Stomach (tissue), 9 donors: ENCODE data around the gene B4GALT5. TPM values are rescaled to one million over a fixed set of nuclear protein-coding genes. Genes with fewer than 3 reads are reported as not detected.

Experiments used
- DNase-seq, 2 donors: peaks; one replicate each; pipeline versions ENCODE4 v3.0.0 to v3.0.0-alpha.2; 2013 to 2019
- H3K27ac ChIP-seq, 5 donors: fragments of 200-600 bp in 4 of 5; sonication (generic) in 4 of 5; one replicate each; pipeline ENCODE4 v1.5.1; 2013 to 2019; ENCODE audit warnings: mild to moderate bottlenecking in 1 of 5, moderate library complexity in 1 of 5
- H3K27me3 ChIP-seq, 3 donors: fragments of 200-600 bp; sonication (generic); one replicate each; pipeline ENCODE4 v1.5.1; 2017 to 2019; ENCODE audit warnings: mixed run types in 1 of 3
- H3K36me3 ChIP-seq, 4 donors: fragments of 200-600 bp; sonication (generic); 1 replicate in 3 of 4; 2 replicates in 1 of 4; pipeline ENCODE4 v1.5.1; 2016 to 2019
- H3K4me1 ChIP-seq, 4 donors: fragments of 200-600 bp; sonication (generic); one replicate each; pipeline ENCODE4 v1.5.1; 2016 to 2019
- H3K4me3 ChIP-seq, 4 donors: fragments of 200-600 bp; sonication (generic) in 3 of 4; one replicate each; pipeline ENCODE4 v1.5.1; 2016 to 2019; ENCODE audit warnings: mild to moderate bottlenecking in 1 of 4
- H3K9me3 ChIP-seq, 4 donors: fragments of 200-600 bp; sonication (generic); one replicate each; pipeline ENCODE4 v1.5.1; 2016 to 2019
- CTCF ChIP-seq, 7 experiments: fragments of 450-650 bp in 4 of 7; fragments of 200-600 bp in 3 of 7; sonication (generic) in 3 of 7; IDR thresholded peaks; one replicate each; pipeline ENCODE4 v1.5.1; 2016 to 2019; ENCODE audit warnings: antibody characterized with exemption in 7 of 7, control low read depth in 2 of 7, mild to moderate bottlenecking in 1 of 7
- EP300 ChIP-seq: sonication (generic); formaldehyde crosslinking; IDR thresholded peaks from one replicate; pipeline ENCODE4 v1.6.1; 2017; ENCODE audit warnings: antibody characterized with exemption
- POLR2A ChIP-seq, 4 donors: fragments of 450-650 bp; IDR thresholded peaks; one replicate each; pipeline ENCODE4 v1.6.1; 2016; ENCODE audit warnings: antibody characterized with exemption in 4 of 4, control low read depth in 2 of 4, mild to moderate bottlenecking in 1 of 4, moderate library complexity in 1 of 4
- POLR2AphosphoS5 ChIP-seq, 3 donors: sonication (generic); formaldehyde crosslinking; IDR thresholded peaks; one replicate each; pipeline ENCODE4 v1.6.1; 2016; ENCODE audit warnings: antibody characterized with exemption in 3 of 3
- WGBS, 5 donors: extraction: QIAGEN DNeasy Blood & Tissue Kit in 3 of 5; methylation state at CpG; one replicate each; pipeline versions ENCODE4 v1.1.5 to v1.1.7; 2013 to 2018; 5-methylcytosine and 5-hydroxymethylcytosine counted together
- intact Hi-C: fragments of 100-400 bp; cut with DNase I; formaldehyde crosslinking; loops from one replicate; pipeline ENCODE4 v1.15.1; 2023; ENCODE audit warnings: low total_unique reads
- polyA plus RNA-seq, 3 donors: library from polyadenylated mRNA; stranded (reverse); fragments of 200-250 nt; gene quantifications; one replicate each; pipeline ENCODE4 v1.2.3, GENCODE V29; 2013
- total RNA-seq, 5 donors: library from RNA; depleted of rRNA; stranded (reverse); fragments of >200 nt; gene quantifications; one replicate each; pipeline versions ENCODE4 v1.1.0 to v1.2.3, GENCODE V29; 2014 to 2016
- donor health status: healthy with polysubstance abuse.
- donor health status: Bipolar disorder and iron deficiency.
- donor health status: healthy.

The B4GALT5 gene
- total and polyA plus RNA-seq, 8 donors: 7.5 to 40.0 (median 21.5) TPM

DNA sequence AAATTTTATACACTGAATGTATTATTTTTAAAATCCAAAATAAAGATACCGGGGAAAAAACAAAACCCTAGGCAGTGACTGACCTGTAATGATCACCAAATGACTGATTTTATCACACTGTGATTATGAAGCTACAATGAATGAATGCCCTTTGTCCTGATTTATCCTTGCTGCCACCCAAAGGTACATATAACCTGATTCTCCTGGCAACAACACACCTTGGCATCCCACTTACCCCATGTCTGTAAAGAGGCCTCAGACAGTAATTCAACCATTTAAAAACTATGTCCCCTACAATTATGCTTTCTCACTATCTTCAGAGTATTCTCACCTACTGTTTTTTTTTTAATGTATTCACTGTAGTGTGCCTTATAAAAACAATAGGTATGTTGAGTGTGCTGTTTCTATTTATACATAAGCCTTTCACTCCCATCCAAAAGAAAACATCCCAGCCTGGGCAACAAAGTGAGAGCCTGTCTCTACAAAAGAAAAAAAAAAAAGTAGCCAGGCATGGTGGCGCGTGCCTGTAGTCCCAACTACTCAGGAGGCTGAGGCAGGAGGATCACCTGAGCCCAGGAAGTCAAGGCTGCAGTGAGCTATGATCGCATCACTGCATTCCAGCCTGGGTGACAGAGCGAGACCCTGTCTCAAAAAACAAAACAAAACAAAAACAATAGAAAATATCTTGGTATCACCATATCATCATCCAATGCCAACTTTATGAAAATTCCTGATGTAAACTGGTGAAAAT lies 21.7 kb downstream of the B4GALT5 start:
- no peak for DNase-seq
- no peaks in the 10 kb centered on the region for H3K36me3 ChIP-seq
- no peaks in the 10 kb centered on the region for H3K9me3 ChIP-seq
- no peak overlapping the region for H3K4me3 ChIP-seq
- intact Hi-C loops: loop anchor here (10.0 kb wide), 1 partner anchor 67 kb away; no protein-coding TSS in a partner anchor
- H3K27me3 ChIP-seq: no peaks in the 10 kb centered on the region
- peaks cover 61 to 100% (median 86%) of the 10 kb centered on the region in 4 donors for H3K4me1 ChIP-seq
- WGBS, 5 donors: 88 to 93% (median 91%) methylated on average over 5 of the region's 5 CpGs
- no peak for TF ChIP-seq CTCF (IDR thresholded peaks at IDR 0.05)
- no peak for TF ChIP-seq EP300
- no peak for TF ChIP-seq POLR2A (IDR thresholded peaks at IDR 0.05)
- TF ChIP-seq POLR2AphosphoS5 (IDR thresholded peaks at IDR 0.05): no peak
- H3K27ac ChIP-seq: peak overlapping the region; percentile 39 to 76 (median 66)

- intact Hi-C loops: loop anchor here (10.0 kb wide), 1 partner anchor 66 kb away; no protein-coding TSS in a partner anchor
- H3K27ac ChIP-seq: peak overlapping the region; percentile 55 to 76 (median 66)
- no peaks in the 10 kb centered on the region for H3K36me3 ChIP-seq
- no peak overlapping the region for H3K4me3 ChIP-seq
- TF ChIP-seq POLR2AphosphoS5 (IDR thresholded peaks at IDR 0.05) (no peak), EP300 (no peak), POLR2A (IDR thresholded peaks at IDR 0.05) (no peak), CTCF (IDR thresholded peaks at IDR 0.05) (no peak)
- no peaks in the 10 kb centered on the region for H3K9me3 ChIP-seq
- H3K27me3 ChIP-seq: no peaks in the 10 kb centered on the region
- 26 to 53% (median 38%) methylated on average over 9 of the region's 9 CpGs for WGBS, 5 donors
- H3K4me1 ChIP-seq: peaks cover 62 to 100% (median 86%) of the 10 kb centered on the region in 4 donors
- DNase-seq: peak; percentile 76 to 77
These were observed 22.6 kb downstream of the B4GALT5 start for GRCh38 chr20:49690899-49691620.

DNA sequence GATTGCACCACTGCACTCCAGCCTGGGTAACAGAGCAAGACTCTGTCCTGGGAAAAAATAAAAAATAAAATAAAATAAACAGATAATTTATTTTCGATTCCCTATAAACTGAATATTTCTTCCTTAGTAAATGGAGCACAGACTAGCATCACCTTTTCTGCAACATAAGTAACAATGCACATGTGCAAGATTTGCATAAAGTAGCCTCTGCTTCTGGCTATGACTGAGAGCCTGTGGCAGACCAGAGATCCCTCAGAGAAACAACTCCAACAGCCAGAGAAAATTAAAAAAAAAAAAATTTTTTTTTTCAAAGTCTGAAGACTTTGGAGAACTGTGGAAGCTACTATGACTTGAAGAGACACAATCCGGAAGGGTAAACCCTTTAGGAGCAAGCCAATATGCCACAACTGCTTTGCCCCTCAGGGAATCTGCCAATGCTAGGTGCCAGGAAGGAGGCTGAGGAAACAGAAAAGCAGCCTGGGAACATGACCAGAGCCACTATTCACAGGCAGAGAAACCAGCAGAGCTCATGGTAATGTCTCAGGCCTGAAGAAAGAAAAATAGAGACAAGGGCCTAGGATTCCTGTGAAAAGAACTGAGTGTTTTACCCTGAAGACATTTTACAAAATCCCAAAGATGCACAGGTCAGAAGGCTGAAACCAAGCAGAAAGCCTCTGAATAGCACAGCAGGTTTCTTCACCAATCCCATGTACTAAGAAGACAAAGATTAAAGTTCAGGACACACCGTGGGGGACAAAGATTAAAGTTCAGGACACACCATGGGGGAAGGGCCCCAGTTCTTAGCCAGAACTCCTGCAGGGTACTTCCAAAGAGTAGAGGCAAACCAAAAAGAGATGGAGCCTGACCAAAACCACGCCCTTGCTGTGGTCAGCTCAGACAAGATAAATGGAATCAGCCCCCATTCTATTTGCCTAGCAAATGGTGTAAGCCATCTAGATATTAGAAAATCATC lies 25.8 kb downstream of the B4GALT5 start:
- peaks cover 0 to 3% (median under 1%) of the 10 kb centered on the region in 4 donors for H3K36me3 ChIP-seq
- TF ChIP-seq POLR2AphosphoS5 (IDR thresholded peaks at IDR 0.05): no peak
- intact Hi-C loops: no loop called here
- no peak for DNase-seq
- H3K9me3 ChIP-seq: no peaks in the 10 kb centered on the region
- peak overlapping the region in 4 of 5 donors; percentile 4 to 45 (median 14) for H3K27ac ChIP-seq
- no peaks in the 10 kb centered on the region for H3K27me3 ChIP-seq
- H3K4me3 ChIP-seq: no peak overlapping the region
- H3K4me1 ChIP-seq: peaks cover 61 to 100% (median 75%) of the 10 kb centered on the region in 4 donors
- 70 to 79% (median 76%) methylated on average over 4 of the region's 4 CpGs for WGBS, 5 donors

DNA sequence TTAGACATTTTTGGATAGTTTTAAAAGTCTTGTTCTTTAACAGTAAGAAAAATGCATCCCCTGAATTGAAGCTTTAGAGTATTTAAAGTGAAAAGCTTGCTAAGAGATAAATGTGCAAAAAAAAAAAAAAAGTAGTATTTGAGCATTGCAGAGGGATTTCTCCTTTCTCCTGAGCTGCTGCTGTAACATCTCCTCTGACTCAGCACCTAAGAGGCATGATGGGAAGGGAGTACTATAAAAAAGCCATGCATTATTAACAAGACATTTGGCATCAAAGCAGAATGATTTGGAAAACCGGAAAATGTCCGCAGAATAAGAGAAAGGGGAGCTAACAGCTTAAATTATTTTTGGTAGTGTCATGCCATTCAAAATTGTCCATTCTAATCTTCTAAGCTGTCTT lies 27.9 kb downstream of the B4GALT5 start:
- peaks cover 0 to 5% (median 2%) of the 10 kb centered on the region in 4 donors for H3K36me3 ChIP-seq
- 24 to 45% (median 32%) methylated on average over 2 of the region's 2 CpGs for WGBS, 5 donors
- intact Hi-C loops: no loop called here
- H3K27ac ChIP-seq: no peak overlapping the region
- DNase-seq: no peak
- H3K9me3 ChIP-seq: no peaks in the 10 kb centered on the region
- peaks cover 48 to 100% (median 77%) of the 10 kb centered on the region in 4 donors for H3K4me1 ChIP-seq
- H3K4me3 ChIP-seq: no peak overlapping the region
- no peak for TF ChIP-seq EP300
- TF ChIP-seq POLR2AphosphoS5 (IDR thresholded peaks at IDR 0.05): no peak
- no peak for TF ChIP-seq POLR2A (IDR thresholded peaks at IDR 0.05)
- no peak for TF ChIP-seq CTCF (IDR thresholded peaks at IDR 0.05)
- H3K27me3 ChIP-seq: no peaks in the 10 kb centered on the region
